Measurements from ENCODE around the gene RANGAP1.

- no peak for TF ChIP-seq CTCF (IDR thresholded peaks at IDR 0.05 in 8 of 11, conservative IDR thresholded peaks at IDR 0.05 in 3 of 11)
- no peak for TF ChIP-seq POLR2A (IDR thresholded peaks at IDR 0.05)
- no peak for TF ChIP-seq POLR2AphosphoS5 (IDR thresholded peaks at IDR 0.05)
Observed at GRCh38 chr22:41260871-41261270, 25.1 kb downstream of the RANGAP1 start.

Measured in spleen (tissue), 7 donors.